A172 (cell line): ENCODE results near the gene MCF2L. TPM values are rescaled to one million over a fixed set of nuclear protein-coding genes. Genes with fewer than 3 reads are reported as not detected.

Experiments used
- DNase-seq: peaks from one replicate; pipeline ENCODE4 v3.0.0-alpha.2; 2015; ENCODE audit warnings: low spot score
- total RNA-seq: library from RNA; depleted of rRNA; stranded (reverse); fragments of >200 nt; shearing (Covaris generic); gene quantifications from 2 replicates; pipeline ENCODE4 v1.2.3, GENCODE V29; 2014; rRNA removed

MCF2L gene
- total RNA-seq, 1 experiment from 2014 or later = 12.4 TPM

- DNase-seq = no peak
These were observed 177.0 kb downstream of the MCF2L start for GRCh38 chr13:113145911-113146598.

- no peak for DNase-seq
These were observed 177.7 kb downstream of the MCF2L start for GRCh38 chr13:113146750-113147149.

DNA sequence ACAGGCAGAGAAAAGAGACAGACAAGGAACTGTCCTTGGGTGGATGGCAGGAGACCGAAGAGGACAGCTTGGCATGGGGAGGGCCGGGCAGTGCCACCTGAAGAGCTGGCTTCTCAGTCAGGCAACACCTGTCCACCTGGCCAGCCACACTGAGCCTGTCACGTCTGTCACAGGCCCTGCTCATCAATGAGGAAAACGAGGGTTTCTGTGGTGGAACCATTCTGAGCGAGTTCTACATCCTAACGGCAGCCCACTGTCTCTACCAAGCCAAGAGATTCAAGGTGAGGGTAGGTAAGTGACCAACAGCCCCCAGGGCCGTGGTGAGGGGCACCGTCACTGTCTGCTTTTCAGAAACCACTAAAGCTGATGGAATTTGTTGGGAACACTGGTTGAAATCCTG is 178.2 kb downstream of the MCF2L start:
- no peak for DNase-seq

- DNase-seq = no peak
These were observed 179.4 kb downstream of the MCF2L start for GRCh38 chr13:113148407-113148806.

DNA sequence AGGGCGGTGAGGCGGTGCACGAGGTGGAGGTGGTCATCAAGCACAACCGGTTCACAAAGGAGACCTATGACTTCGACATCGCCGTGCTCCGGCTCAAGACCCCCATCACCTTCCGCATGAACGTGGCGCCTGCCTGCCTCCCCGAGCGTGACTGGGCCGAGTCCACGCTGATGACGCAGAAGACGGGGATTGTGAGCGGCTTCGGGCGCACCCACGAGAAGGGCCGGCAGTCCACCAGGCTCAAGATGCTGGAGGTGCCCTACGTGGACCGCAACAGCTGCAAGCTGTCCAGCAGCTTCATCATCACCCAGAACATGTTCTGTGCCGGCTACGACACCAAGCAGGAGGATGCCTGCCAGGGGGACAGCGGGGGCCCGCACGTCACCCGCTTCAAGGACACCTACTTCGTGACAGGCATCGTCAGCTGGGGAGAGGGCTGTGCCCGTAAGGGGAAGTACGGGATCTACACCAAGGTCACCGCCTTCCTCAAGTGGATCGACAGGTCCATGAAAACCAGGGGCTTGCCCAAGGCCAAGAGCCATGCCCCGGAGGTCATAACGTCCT is 180.0 kb downstream of the MCF2L start:
- no peak for DNase-seq

Other genes starting within 250 kb of the MCF2L start
- gene F7, start 136.6 kb downstream of the MCF2L start, total RNA-seq = 0.05 TPM in 1 of 2 replicates, not detected in the other
- 0.29 and 0.36 TPM in 2 replicates for gene F10, start 153.6 kb downstream of the MCF2L start, total RNA-seq
- gene PROZ, start 189.4 kb downstream of the MCF2L start, total RNA-seq = not detected in 2 replicates
- gene PCID2, start 239.5 kb downstream of the MCF2L start, total RNA-seq = 215 and 265 TPM in 2 replicates
- gene CUL4A, start 240.4 kb downstream of the MCF2L start, total RNA-seq = 142 and 154 TPM in 2 replicates